H4 (cell line): ENCODE results near the gene DUSP28. TPM values are rescaled to one million over a fixed set of nuclear protein-coding genes. Genes with fewer than 3 reads are reported as not detected.

ENCODE experiments used
- DNase-seq: peaks from one replicate; pipeline ENCODE4 v3.0.0-alpha.2; 2015; ENCODE audit warnings: low spot score
- total RNA-seq: library from RNA; depleted of rRNA; stranded (reverse); fragments of >200 nt; shearing (Covaris generic); gene quantifications from 2 replicates; pipeline ENCODE4 v1.2.3, GENCODE V29; 2014

DUSP28 gene
- total RNA-seq, 1 experiment from 2014 or later = 2.2 TPM

GRCh38 chr2:240572141-240573031, 12.2 kb downstream of the DUSP28 start:
- no peak for DNase-seq

GRCh38 chr2:240573071-240573515, 12.9 kb downstream of the DUSP28 start:
- DNase-seq = no peak

- DNase-seq = no peak
Observed at GRCh38 chr2:240573516-240574385, 13.6 kb downstream of the DUSP28 start.

GRCh38 chr2:240574386-240575100, 14.4 kb downstream of the DUSP28 start:
- no peak for DNase-seq

- no peak for DNase-seq
Observed at GRCh38 chr2:240575101-240575965, 15.2 kb downstream of the DUSP28 start.

- no peak for DNase-seq
Observed at GRCh38 chr2:240576036-240576435, 15.9 kb downstream of the DUSP28 start.

GRCh38 chr2:240576436-240577205, 16.5 kb downstream of the DUSP28 start:
- no peak for DNase-seq

GRCh38 chr2:240577281-240578109, 17.3 kb downstream of the DUSP28 start:
- no peak for DNase-seq

- DNase-seq = no peak
Observed at GRCh38 chr2:240578110-240578450, 17.9 kb downstream of the DUSP28 start.

GRCh38 chr2:240578488-240578887, 18.3 kb downstream of the DUSP28 start:
- no peak for DNase-seq

- DNase-seq = no peak
Observed at GRCh38 chr2:240579071-240579762, 19.1 kb downstream of the DUSP28 start.

GRCh38 chr2:240579771-240580614, 19.8 kb downstream of the DUSP28 start:
- peak; percentile 89 for DNase-seq

GRCh38 chr2:240581811-240582210, 21.7 kb downstream of the DUSP28 start:
- no peak for DNase-seq

GRCh38 chr2:240582781-240583180, 22.6 kb downstream of the DUSP28 start:
- no peak for DNase-seq

GRCh38 chr2:240583774-240584173, 23.6 kb downstream of the DUSP28 start:
- no peak for DNase-seq

- no peak for DNase-seq
Observed at GRCh38 chr2:240584486-240585031, 24.4 kb downstream of the DUSP28 start.

- no peak for DNase-seq
Observed at GRCh38 chr2:240585101-240585500, 24.9 kb downstream of the DUSP28 start.
